Mucosa of rectum (tissue), 2 donors: ENCODE data around the gene RFNG.

ENCODE experiments used
- H3K27ac ChIP-seq, 2 donors: one replicate each; pipeline ENCODE4 v1.7.0; 2013; ENCODE audit warnings: inconsistent platforms in 2 of 2, low read depth in 2 of 2, low read length in 2 of 2
- H3K27me3 ChIP-seq, 2 donors: one replicate each; pipeline ENCODE4 v1.7.0; 2013; ENCODE audit warnings: low read length in 2 of 2; ENCODE audit not compliant: control insufficient read depth in 2 of 2, insufficient read depth in 2 of 2
- H3K36me3 ChIP-seq, 2 donors: one replicate each; pipeline ENCODE4 v1.7.0; 2013; ENCODE audit warnings: low read length in 2 of 2; ENCODE audit not compliant: control insufficient read depth in 2 of 2, insufficient read depth in 2 of 2
- H3K4me1 ChIP-seq, 2 donors: one replicate each; pipeline ENCODE4 v1.7.0; 2013; ENCODE audit warnings: low read length in 2 of 2, mild to moderate bottlenecking in 1 of 2; ENCODE audit not compliant: control insufficient read depth in 2 of 2, insufficient read depth in 2 of 2
- H3K4me3 ChIP-seq, 2 donors: one replicate each; pipeline ENCODE4 v1.7.0; 2013; ENCODE audit warnings: low read length in 2 of 2
- H3K9ac ChIP-seq, 2 donors: one replicate each; pipeline ENCODE4 v1.7.0; 2013; ENCODE audit warnings: low read length in 2 of 2, low read depth in 1 of 2, mild to moderate bottlenecking in 1 of 2
- H3K9me3 ChIP-seq, 2 donors: one replicate each; pipeline ENCODE4 v1.7.0; 2013; ENCODE audit warnings: low read length in 2 of 2; ENCODE audit not compliant: control insufficient read depth in 2 of 2
- donor health status: healthy.
- donor health status: Normal muscosa, but diverticular disease.

The RFNG gene

DNA sequence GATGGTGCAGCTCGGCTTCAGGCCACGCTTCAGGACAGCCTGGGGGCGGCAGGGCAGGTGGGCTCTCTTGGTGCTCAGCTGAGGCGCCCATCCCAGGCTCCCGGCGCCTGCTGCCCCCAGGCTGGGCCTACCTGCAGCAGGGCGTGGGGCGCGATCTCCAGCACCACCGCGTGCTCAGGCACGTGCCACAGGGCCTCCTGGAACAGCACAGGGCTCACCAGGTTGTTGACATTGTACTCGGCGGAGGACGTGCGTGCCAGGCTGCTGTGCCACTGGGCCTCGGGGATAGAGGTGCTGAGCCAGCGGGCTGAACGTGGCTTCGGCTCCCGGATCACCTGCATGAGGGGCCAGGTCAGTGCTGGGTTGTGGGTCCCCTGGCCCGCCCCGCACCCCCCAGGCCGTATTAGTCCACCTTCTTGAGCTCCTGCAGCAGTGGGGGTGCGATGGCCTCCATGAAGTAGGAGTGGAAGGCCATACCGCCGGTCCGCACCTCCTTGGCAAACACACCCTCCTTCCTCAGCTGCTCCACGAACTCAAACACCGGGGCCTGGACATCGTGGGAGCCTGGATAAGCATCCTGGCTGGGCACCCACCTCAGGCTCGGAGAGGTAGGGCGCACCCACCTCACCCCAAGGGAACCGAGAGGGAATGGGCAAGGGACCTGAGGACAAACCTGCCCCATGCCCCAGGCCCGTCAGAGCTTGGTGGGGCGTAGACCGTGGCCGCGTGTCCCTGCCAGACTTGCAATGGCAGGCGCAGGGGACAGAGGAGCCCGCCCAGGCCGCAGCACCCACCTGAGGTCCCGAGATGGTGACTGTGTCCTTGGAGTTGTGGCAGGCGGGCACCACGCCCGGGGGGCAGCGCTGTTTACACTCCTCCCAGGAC, 37.5 kb upstream of the RFNG start:
- no peaks in the 10 kb centered on the region for H3K4me1 ChIP-seq
- no peak overlapping the region for H3K4me3 ChIP-seq
- H3K27ac ChIP-seq = no peak overlapping the region
- no peak overlapping the region for H3K9ac ChIP-seq
- no peaks in the 10 kb centered on the region for H3K27me3 ChIP-seq
- H3K9me3 ChIP-seq = no peaks in the 10 kb centered on the region
- H3K36me3 ChIP-seq = peaks cover 46 to 80% of the 10 kb centered on the region in 2 donors

DNA sequence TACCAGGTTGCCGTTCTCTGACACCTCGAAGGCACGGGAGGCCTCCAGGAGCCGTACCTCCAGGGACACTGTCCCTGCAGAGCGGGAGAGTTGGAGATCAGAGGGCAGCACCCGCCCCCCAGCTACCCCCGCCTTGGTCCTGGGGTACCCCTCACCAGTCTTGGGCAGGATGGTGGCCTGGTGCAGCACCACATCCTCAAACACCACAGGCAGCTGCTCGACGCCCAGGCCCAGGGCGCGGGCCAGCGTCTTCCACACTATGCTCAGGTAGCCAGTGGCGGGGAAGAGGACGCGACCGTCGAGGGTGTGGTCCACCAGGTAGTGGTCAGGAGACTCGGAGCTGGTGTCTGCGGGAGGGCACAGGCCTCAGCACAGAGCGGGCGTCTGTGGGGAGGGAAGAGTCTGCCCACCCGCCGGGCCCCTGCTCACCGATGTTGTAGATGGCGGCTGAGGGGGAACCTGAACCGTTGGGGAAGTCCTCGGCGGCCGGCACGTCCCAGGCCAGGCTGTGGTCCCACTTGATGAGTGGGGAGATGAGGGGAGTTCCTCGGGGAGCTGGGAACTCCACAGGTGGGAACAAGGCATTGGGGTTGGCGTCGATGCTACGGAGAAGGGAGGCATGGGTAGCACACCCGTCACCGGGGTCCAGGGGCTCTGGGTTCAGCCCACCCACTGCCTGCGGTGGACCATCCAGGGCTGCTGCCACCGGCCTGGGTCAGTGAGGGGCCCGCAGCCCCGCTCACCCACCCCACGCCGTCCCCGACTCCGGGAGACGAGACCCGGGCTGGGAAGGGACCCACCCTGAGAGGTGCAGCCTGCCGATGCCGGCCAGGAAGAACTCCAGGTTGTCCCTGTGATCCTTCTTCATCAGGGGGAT, 36.6 kb upstream of the RFNG start:
- Histone ChIP-seq H3K9me3 (no peaks in the 10 kb centered on the region), H3K27ac (no peak overlapping the region), H3K27me3 (no peaks in the 10 kb centered on the region), H3K36me3 (peaks cover 47 to 82% of the 10 kb centered on the region in 2 donors), H3K4me1 (no peaks in the 10 kb centered on the region), H3K9ac (no peak overlapping the region), H3K4me3 (no peak overlapping the region)

DNA sequence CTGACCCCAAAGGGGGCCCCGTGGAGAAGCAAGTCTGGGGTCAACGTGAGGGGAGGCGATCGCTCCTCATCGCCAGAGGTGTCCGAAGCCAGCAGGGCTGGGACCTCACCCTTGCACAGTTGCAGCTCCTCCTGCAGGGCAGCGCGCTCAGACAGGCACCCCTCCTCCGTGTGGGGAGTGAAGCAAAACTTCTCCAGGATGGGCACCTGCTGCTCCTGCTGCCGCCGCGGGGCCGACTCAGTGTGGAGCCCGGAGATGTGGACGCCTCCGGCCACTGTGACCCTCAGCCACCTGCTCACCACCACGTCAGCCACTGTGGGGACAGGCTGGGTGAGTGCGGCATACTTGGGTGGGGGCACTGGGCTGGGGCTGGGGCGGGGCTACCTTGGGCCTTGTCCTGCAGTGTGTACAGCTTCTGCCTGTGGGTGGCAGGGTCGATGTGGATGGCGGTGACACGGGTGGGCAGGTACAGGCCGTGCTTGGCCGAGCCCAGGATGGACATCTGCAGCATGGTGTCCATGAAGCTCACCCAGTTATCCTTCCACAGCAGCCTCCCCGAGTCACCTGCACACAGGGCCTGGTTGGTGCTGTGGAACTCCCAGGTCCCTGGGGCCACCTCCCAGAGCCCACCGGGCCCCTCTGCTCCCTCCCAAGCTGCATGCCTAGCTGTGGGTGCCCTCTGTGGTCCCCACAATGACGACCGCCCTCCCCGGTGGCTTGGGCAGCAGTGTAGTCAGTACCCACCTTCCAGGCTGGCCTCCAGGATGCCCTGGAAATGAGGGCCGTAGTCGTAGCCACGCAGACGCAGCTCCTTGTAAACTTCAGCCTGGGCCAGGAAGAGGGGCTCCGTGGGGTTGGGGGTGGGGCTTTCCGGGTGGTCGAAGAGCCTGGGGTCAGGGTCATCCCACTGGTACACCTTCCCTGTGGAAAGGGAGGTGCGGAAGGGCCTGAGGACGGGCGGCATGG, 35.6 kb upstream of the RFNG start:
- no peak overlapping the region for H3K27ac ChIP-seq
- H3K9ac ChIP-seq = no peak overlapping the region
- peaks cover 52 to 85% of the 10 kb centered on the region in 2 donors for H3K36me3 ChIP-seq
- H3K4me3 ChIP-seq = no peak overlapping the region
- H3K4me1 ChIP-seq = no peaks in the 10 kb centered on the region
- no peaks in the 10 kb centered on the region for H3K9me3 ChIP-seq
- no peaks in the 10 kb centered on the region for H3K27me3 ChIP-seq

DNA sequence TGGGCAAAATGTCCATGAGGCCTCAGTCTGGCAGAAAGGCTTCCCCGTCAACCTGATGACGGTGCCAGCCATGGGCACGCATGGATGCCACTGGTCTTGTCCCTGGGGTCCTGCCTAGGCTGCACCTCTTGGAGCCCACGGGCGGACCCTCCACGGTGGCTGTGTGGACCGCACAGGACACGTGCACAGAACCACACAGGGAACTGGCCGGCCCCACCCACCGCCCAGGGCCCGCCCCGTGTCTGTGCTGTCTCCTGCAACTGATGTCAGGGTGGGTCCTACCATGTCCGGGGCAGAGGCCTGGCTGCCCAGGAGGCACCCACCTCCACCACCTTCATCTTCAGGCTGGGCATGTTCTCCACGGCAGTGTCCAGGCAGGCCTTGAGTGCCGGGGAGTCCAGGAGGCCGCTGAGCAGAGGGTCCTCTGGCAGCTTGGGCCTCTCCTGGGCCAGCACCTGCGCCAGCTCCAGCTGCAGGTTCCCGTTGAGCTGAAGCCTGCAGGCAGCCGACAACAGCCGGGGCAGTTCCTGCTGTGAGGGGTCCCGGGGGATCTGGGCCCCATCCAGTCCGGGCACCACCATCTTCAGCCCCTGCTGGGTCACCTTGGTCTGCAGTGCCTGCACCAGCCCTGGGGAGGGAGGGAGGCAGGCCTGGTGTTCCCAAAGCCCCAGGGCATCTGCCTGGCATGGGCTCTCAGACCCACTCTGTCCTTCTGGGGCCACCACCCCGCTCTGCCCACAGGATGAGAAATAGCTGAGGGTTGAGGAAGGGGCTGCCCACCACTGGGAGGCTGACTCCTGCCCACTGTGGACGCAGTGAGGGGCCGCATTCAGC, 34.5 kb upstream of the RFNG start:
- Histone ChIP-seq H3K4me3 (no peak overlapping the region), H3K9ac (no peak overlapping the region), H3K27ac (no peak overlapping the region), H3K4me1 (no peaks in the 10 kb centered on the region), H3K27me3 (no peaks in the 10 kb centered on the region), H3K36me3 (peaks cover 51 to 78% of the 10 kb centered on the region in 2 donors), H3K9me3 (no peaks in the 10 kb centered on the region)

DNA sequence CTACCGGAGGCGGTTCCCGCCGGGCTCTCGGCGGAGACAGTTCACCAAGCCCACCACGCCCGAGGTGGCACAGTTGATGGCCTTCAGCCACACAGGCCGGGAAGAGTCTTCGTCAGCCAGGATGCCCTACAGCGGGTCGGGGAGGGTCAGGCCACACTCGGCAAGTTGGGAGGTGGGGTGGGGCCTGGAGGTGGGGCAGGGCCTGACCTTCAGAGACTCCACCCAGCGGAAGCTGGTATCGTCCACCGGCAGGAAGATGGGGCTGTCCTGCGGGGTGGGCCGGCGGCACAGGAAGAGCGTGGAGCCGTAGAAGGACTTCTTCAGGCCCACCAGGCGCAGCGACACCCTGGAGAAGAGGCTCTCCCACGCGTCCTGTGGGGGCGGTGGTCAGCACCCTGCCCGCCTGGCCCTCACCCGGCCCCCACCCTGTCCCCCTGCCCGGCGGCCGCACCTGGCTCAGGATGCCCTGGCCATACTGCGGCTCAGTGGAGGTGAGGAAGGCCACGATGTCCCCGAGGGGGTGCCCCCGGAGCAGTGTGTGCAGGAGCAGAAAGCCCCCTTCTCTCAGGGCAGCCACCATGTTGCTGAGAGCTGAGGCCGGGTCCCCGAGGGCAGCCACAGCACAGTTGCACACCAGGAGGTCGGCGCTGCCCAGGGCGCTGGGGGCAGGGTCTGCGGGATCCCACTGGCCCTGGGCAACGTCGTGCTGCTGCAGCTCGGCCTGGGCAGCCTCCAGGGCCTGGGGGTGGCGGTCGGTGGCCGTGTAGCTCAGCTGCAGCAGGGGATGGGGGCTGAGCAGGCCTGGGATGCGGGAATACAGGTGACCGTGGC, 33.6 kb upstream of the RFNG start:
- H3K9me3 ChIP-seq = no peaks in the 10 kb centered on the region
- H3K36me3 ChIP-seq = peaks cover 53 to 78% of the 10 kb centered on the region in 2 donors
- no peak overlapping the region for H3K27ac ChIP-seq
- no peak overlapping the region for H3K9ac ChIP-seq
- no peaks in the 10 kb centered on the region for H3K27me3 ChIP-seq
- no peaks in the 10 kb centered on the region for H3K4me1 ChIP-seq
- H3K4me3 ChIP-seq = no peak overlapping the region

DNA sequence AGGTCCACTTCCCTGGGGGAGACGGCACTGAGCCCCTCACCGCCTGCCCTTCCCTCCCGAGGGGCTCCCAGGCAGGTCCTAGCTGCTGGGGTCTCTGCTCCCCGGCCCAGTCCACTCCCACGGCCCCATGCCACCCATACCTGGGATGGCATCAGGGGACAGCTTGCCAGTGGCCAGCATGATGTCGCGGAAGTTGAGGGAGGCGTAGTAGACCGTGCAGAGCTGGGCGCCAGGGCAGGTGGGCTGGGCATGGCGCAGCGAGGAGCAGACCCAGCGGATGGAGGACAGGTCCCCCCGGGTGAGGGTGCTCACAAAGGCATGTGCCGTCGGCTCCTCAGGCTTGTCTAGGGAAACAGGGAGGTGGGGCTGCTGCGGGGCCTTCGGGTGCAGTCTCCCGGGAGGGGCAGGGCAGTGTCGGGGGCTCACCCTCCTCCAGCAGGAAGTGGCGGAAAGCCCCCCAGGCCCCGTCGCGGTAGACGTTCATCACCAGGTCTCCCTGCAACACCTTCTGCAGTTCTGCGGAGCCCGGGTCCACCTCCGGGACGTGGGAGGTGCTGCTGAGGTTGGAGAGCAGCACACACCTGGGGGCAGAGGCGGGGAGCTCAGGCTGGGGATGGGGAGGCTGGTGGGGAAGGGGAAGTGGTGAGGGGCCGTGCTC, 32.9 kb upstream of the RFNG start:
- Histone ChIP-seq H3K9ac (no peak overlapping the region), H3K36me3 (peaks cover 53 to 80% of the 10 kb centered on the region in 2 donors), H3K27ac (no peak overlapping the region), H3K4me1 (no peaks in the 10 kb centered on the region), H3K27me3 (no peaks in the 10 kb centered on the region), H3K9me3 (no peaks in the 10 kb centered on the region), H3K4me3 (no peak overlapping the region)

DNA sequence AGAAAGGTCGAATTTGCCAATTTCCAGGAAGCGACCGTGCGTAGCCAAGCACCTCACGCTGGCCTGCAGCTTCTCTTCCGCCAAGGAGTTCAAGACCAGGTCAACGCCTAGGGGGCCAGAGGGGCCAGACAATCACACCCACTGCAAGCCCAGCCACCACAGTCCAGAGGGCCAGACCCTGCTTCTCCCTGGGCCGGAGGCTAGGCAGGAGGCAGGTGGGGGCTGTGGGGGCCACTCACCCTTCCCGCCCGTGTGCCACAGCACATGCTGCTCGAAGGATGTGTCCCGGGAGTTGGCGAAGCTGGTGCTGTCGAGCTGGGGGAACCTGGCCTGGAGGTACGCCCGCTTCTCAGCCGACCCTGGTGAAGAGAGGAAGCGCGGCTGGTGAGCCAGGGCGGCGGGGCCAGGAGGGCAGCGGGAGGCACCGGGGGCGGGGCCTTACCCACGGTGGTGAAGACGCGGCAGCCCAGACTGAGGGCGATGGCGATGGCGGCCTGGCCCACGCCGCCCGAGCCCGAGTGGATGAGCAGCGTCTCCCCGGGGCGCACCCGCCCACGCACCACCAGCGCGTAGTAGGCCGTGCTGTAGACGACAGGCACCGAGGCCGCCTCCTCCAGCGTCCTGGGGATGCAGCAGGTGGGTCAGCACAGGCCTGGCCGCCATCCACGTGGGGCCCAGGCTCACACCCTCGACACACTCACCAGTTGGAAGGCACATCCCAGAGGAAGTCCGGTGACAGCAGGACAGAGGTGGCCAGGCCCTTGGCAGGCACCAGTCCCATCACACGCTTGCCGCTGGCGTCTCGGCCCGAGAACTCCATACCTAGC, 32.1 kb upstream of the RFNG start:
- Histone ChIP-seq H3K27ac (no peak overlapping the region), H3K9ac (no peak overlapping the region), H3K4me3 (no peak overlapping the region), H3K9me3 (no peaks in the 10 kb centered on the region), H3K27me3 (no peaks in the 10 kb centered on the region), H3K36me3 (peaks cover 57 to 78% of the 10 kb centered on the region in 2 donors), H3K4me1 (no peaks in the 10 kb centered on the region)

DNA sequence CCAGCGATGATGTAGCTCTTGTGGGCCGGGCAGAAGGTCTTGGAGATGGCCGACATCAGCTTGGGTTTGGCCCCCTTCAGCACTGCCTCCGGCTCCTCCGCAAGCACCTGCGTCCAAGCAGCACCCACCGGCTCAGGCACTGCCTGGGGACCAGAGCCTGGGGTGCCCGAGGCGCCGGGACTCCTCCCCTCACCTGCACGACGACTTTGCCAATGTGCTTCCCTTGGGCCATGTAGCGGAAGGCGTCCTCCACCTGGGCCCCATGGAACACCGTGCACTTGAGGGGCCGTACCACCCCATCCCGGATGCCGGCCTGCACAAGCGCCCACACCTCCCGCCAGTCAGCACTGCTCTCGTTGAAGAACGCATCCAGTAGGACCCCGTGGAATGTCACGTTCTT, 31.4 kb upstream of the RFNG start:
- Histone ChIP-seq H3K4me1 (no peaks in the 10 kb centered on the region), H3K9ac (no peak overlapping the region), H3K27me3 (no peaks in the 10 kb centered on the region), H3K9me3 (no peaks in the 10 kb centered on the region), H3K27ac (no peak overlapping the region), H3K4me3 (no peak overlapping the region), H3K36me3 (peaks cover 50 to 74% of the 10 kb centered on the region in 2 donors)
